Ascending aorta (tissue), 2 donors: ENCODE data around the gene ZCCHC10. TPM values are rescaled to one million over a fixed set of nuclear protein-coding genes. Genes with fewer than 3 reads are reported as not detected.

Source experiments
- DNase-seq, 2 donors: peaks; one replicate each; pipeline ENCODE4 v3.0.0-alpha.2; 2019; ENCODE audit warnings: low spot score in 2 of 2
- H3K27ac ChIP-seq, 2 donors: fragments of 200-600 bp; sonication (generic); one replicate each; pipeline ENCODE4 v1.5.1; 2016 to 2017; ENCODE audit warnings: mild to moderate bottlenecking in 1 of 2
- H3K27me3 ChIP-seq: fragments of 200-600 bp; sonication (generic); one replicate; pipeline ENCODE4 v1.5.1; 2017
- H3K36me3 ChIP-seq, 2 donors: fragments of 200-600 bp; sonication (generic); one replicate each; pipeline ENCODE4 v1.5.1; 2016
- H3K4me1 ChIP-seq, 2 donors: fragments of 200-600 bp; sonication (generic); one replicate each; pipeline ENCODE4 v1.5.1; 2016 to 2017; ENCODE audit warnings: mild to moderate bottlenecking in 1 of 2
- H3K4me3 ChIP-seq, 2 donors: fragments of 200-600 bp; sonication (generic); one replicate each; pipeline ENCODE4 v1.5.1; 2016 to 2017; ENCODE audit warnings: mild to moderate bottlenecking in 1 of 2
- H3K9me3 ChIP-seq, 2 donors: fragments of 200-600 bp; sonication (generic); one replicate each; pipeline ENCODE4 v1.5.1; 2016
- CTCF ChIP-seq, 3 experiments: fragments of 200-600 bp in 2 of 3; fragments of 450-650 bp in 1 of 3; sonication (generic) in 2 of 3; IDR thresholded peaks; one replicate each; pipeline ENCODE4 v1.5.1; 2016 to 2019; ENCODE audit warnings: antibody characterized with exemption in 3 of 3, mild to moderate bottlenecking in 1 of 3, moderate library complexity in 1 of 3
- intact Hi-C: fragments of 100-400 bp; cut with DNase I; formaldehyde crosslinking; loops from one replicate; pipeline ENCODE4 v1.15.1; 2023
- total RNA-seq: library from RNA; depleted of rRNA; stranded (reverse); fragments of >200 nt; gene quantifications from one replicate; pipeline ENCODE4 v1.1.0, GENCODE V29; 2016

The ZCCHC10 gene
- 1.9 TPM for total RNA-seq

GRCh38 chr5:133025804-133026663, at the start of gene ZCCHC10:
ZCCHC10 (minus strand) TSS chr5:133026549; CDS start chr5:133026537, 12 bp downstream.
- H3K36me3 ChIP-seq: no peaks in the 10 kb centered on the region
- H3K4me1 ChIP-seq: peaks cover 4 to 17% of the 10 kb centered on the region in 2 donors
- no peaks in the 10 kb centered on the region for H3K27me3 ChIP-seq
- no peak for TF ChIP-seq CTCF (IDR thresholded peaks at IDR 0.05)
- DNase-seq: peak; percentile 75 to 97
- peak within 1 kb of the TSS; percentile 86 to 87 for H3K4me3 ChIP-seq
- peak within 1 kb of the TSS; percentile 89 to 97 for H3K27ac ChIP-seq
- H3K9me3 ChIP-seq: no peaks in the 10 kb centered on the region
- intact Hi-C loops: loop anchor here (1.0 to 2.0 kb wide), 3 partner anchors 17 to 63 kb away; partner anchors contain the start of gene AFF4

- intact Hi-C loops: no loop called here
- H3K36me3 ChIP-seq: peaks cover 20 to 49% of the 10 kb centered on the region in 2 donors
Observed at GRCh38 chr5:133075572-133076536, 49.5 kb upstream of the ZCCHC10 start.

GRCh38 chr5:133072021-133072420, 45.7 kb upstream of the ZCCHC10 start:
- no peak for TF ChIP-seq CTCF (IDR thresholded peaks at IDR 0.05)
- DNase-seq: no peak
- Histone ChIP-seq H3K4me3 (no peak overlapping the region), H3K27me3 (no peaks in the 10 kb centered on the region), H3K4me1 (peaks cover 0 to 20% of the 10 kb centered on the region in 2 donors), H3K27ac (no peak overlapping the region), H3K9me3 (no peaks in the 10 kb centered on the region), H3K36me3 (peaks cover 33 to 66% of the 10 kb centered on the region in 2 donors)
- intact Hi-C loops: no loop called here

More at GRCh38 chr5:133075572-133076536, 49.5 kb upstream of the ZCCHC10 start:
- Histone ChIP-seq H3K9me3 (no peaks in the 10 kb centered on the region), H3K27me3 (no peaks in the 10 kb centered on the region), H3K27ac (peak overlapping the region; percentile 71 to 80), H3K4me3 (peak overlapping the region in 1 of 2 donors; percentile 14), H3K4me1 (peaks cover 0 to 31% of the 10 kb centered on the region in 2 donors)
- TF ChIP-seq CTCF (IDR thresholded peaks at IDR 0.05): no peak
- no peak for DNase-seq

GRCh38 chr5:133066045-133066444, 39.7 kb upstream of the ZCCHC10 start:
- H3K27me3 ChIP-seq: no peaks in the 10 kb centered on the region
- intact Hi-C loops: no loop called here
- no peak for DNase-seq
- H3K4me3 ChIP-seq: no peak overlapping the region
- TF ChIP-seq CTCF (IDR thresholded peaks at IDR 0.05): no peak
- H3K36me3 ChIP-seq: peaks cover 20 to 32% of the 10 kb centered on the region in 2 donors
- H3K27ac ChIP-seq: no peak overlapping the region
- no peaks in the 10 kb centered on the region for H3K9me3 ChIP-seq
- H3K4me1 ChIP-seq: peaks cover 0 to 3% of the 10 kb centered on the region in 2 donors

- no peak overlapping the region for H3K27ac ChIP-seq
- TF ChIP-seq CTCF (IDR thresholded peaks at IDR 0.05): no peak
- intact Hi-C loops: no loop called here
- no peak for DNase-seq
- H3K36me3 ChIP-seq: peaks cover 20 to 26% of the 10 kb centered on the region in 2 donors
- H3K27me3 ChIP-seq: no peaks in the 10 kb centered on the region
- H3K4me1 ChIP-seq: peaks cover 0 to 3% of the 10 kb centered on the region in 2 donors
- H3K4me3 ChIP-seq: no peak overlapping the region
- H3K9me3 ChIP-seq: no peaks in the 10 kb centered on the region
Observed at GRCh38 chr5:133065471-133065870, 39.1 kb upstream of the ZCCHC10 start.
